Keratinocyte (primary cell): ENCODE data around the gene ACTL7B. TPM values are rescaled to one million over a fixed set of nuclear protein-coding genes. Genes with fewer than 3 reads are reported as not detected.

ENCODE experiments used
- DNase-seq: peaks from one replicate; pipeline ENCODE4 v3.0.0-alpha.2; 2011; ENCODE audit warnings: low read depth, missing footprints, low spot score
- FAIRE-seq: peaks from 2 replicates; lab custom pipeline; 2011; peaks lifted over from hg19 to GRCh38; lab: Jason Lieb, UNC
- H2AFZ ChIP-seq: 2 replicates; pipeline ENCODE4 v1.6.0; 2012; ENCODE audit warnings: low read length, control low read depth, inconsistent platforms; ENCODE audit not compliant: control insufficient read depth
- H3K27ac ChIP-seq: 2 replicates; pipeline ENCODE4 v1.5.1; 2011; ENCODE audit warnings: low read length; ENCODE audit not compliant: control insufficient read depth, insufficient read depth
- H3K27me3 ChIP-seq: 3 replicates; pipeline ENCODE4 v1.6.0; 2011; ENCODE audit warnings: low read length; ENCODE audit not compliant: control insufficient read depth, insufficient read depth; ENCODE audit errors: extremely low read depth
- H3K36me3 ChIP-seq, 2 experiments: 2 replicates in 1 of 2; 3 replicates in 1 of 2; pipeline ENCODE4 v1.5.1; 2011; ENCODE audit warnings: low read length in 2 of 2, mild to moderate bottlenecking in 1 of 2; ENCODE audit not compliant: control insufficient read depth in 2 of 2, insufficient read depth in 2 of 2; ENCODE audit errors: extremely low read depth in 1 of 2
- H3K4me1 ChIP-seq: 3 replicates; pipeline ENCODE4 v1.5.1; 2011; ENCODE audit warnings: low read length; ENCODE audit not compliant: control insufficient read depth, insufficient read depth; ENCODE audit errors: extremely low read depth
- H3K4me2 ChIP-seq: 3 replicates; pipeline ENCODE4 v1.6.0; 2011; ENCODE audit warnings: low read depth, low read length; ENCODE audit not compliant: control insufficient read depth, insufficient read depth; ENCODE audit errors: extremely low read depth
- H3K4me3 ChIP-seq, 3 experiments: fragments of 200-600 bp in 1 of 3; sonication (generic) in 1 of 3; 2 replicates in 2 of 3; 3 replicates in 1 of 3; pipeline ENCODE4 v1.5.1; 2011 to 2016; ENCODE audit warnings: low read length in 3 of 3, mild to moderate bottlenecking in 3 of 3, control low read depth in 2 of 3, inconsistent platforms in 1 of 3, low read depth in 1 of 3, mixed read lengths in 1 of 3, mixed run types in 1 of 3, moderate library complexity in 1 of 3; ENCODE audit not compliant: control insufficient read depth in 2 of 3, insufficient read depth in 2 of 3; ENCODE audit errors: extremely low read depth in 1 of 3
- H3K79me2 ChIP-seq: 2 replicates; pipeline ENCODE4 v1.6.0; 2012; ENCODE audit warnings: low read length; ENCODE audit not compliant: control insufficient read depth, insufficient read depth
- H3K9ac ChIP-seq: 3 replicates; pipeline ENCODE4 v1.6.0; 2011; ENCODE audit warnings: low read length; ENCODE audit not compliant: control insufficient read depth, insufficient read depth; ENCODE audit errors: extremely low read depth
- H3K9me1 ChIP-seq: 3 replicates; pipeline ENCODE4 v1.6.0; 2011; ENCODE audit warnings: low read length; ENCODE audit not compliant: control insufficient read depth, insufficient read depth; ENCODE audit errors: extremely low read depth
- H3K9me3 ChIP-seq: 2 replicates; pipeline ENCODE4 v1.5.1; 2012; ENCODE audit warnings: low read depth, low read length; ENCODE audit not compliant: control insufficient read depth
- H4K20me1 ChIP-seq: 3 replicates; pipeline ENCODE4 v1.6.0; 2011; ENCODE audit warnings: low read length; ENCODE audit not compliant: control insufficient read depth, insufficient read depth; ENCODE audit errors: extremely low read depth
- EZH2 ChIP-seq: IDR thresholded peaks from one replicate; pipeline ENCODE4 v1.6.1; 2012; ENCODE audit warnings: inconsistent platforms, mild to moderate bottlenecking, low read length, moderate library complexity
- dilution Hi-C: fragments of 300-500 bp; cut with MboI; formaldehyde crosslinking; loops from one replicate; pipeline ENCODE4 v1.7.0; 2020; ENCODE audit warnings: low sequenced_read_pairs; ENCODE audit not compliant: extremely low pct_ligation_motif_present
- polyA plus RNA-seq, 5 experiments: library from polyadenylated mRNA; depleted of rRNA in 3 of 5; stranded (reverse) in 3 of 5; stranded (forward) in 1 of 5; unstranded in 1 of 5; fragments of >200 nt; gene quantifications; 1 replicate in 1 of 5; 2 replicates in 3 of 5; 3 replicates in 1 of 5; pipeline versions ENCODE4 v1.2.1 to v1.2.3, GENCODE V29; 2011 to 2012; ENCODE audit warnings: missing spikeins in 2 of 5, low read depth in 1 of 5, low replicate concordance in 1 of 5
- TF ChIP-seq, protein P1 (sequence below), 3 experiments: IDR thresholded peaks in 1 of 3; conservative IDR thresholded peaks in 1 of 3; optimal IDR thresholded peaks in 1 of 3; 2 replicates in 2 of 3; 3 replicates in 1 of 3; pipeline versions ENCODE3 to v1.5.1; 2011; ENCODE audit warnings: low read length in 3 of 3, mild to moderate bottlenecking in 3 of 3, moderate library complexity in 2 of 3, control low read depth in 1 of 3, inconsistent platforms in 1 of 3; ENCODE audit not compliant: insufficient read depth in 2 of 3; ENCODE audit errors: extremely low read depth in 1 of 3

Gene ACTL7B
- polyA plus RNA-seq, 1 donor (not counting 4 experiments of a cell fraction or from before 2014, with no cell fraction given): not detected

DNA sequence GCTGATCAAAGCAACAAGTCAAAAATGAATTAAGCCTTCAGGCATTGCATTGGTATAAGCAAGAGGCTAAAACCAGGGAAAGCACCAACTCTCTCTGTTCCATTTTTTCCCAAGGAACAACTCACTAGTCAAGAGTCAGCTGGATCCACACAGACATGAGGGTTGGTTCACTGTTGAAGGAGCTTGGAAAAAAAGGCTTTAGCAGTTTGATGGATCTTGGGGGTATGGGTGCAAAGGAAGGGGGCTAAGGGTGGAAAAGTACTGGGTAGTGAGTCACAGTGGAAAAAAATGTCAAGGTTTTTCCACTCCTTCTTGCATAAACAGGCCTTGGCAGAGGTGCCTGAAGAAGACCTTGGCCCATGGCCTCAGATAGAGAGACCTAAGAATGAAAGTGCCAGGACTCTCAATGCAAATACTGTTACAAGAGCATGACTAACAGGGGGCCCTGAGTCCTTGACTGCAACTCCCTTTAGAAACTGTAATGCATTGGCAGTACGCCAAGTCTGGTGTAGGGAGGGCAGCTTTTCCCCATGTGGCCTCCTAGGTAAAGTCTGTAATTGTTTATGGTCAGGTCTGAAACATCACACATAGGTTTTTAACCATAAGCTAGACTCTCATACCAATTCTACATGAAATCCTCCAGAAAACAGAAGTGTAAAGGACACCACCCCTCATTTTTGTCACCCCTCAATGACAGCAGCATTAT, 30.0 kb upstream of the ACTL7B start:
- H3K9me1 ChIP-seq: no peaks in the 10 kb centered on the region
- H3K27me3 ChIP-seq: no peaks in the 10 kb centered on the region
- H4K20me1 ChIP-seq: no peaks in the 10 kb centered on the region
- peaks cover 13% of the 10 kb centered on the region for H3K4me1 ChIP-seq
- dilution Hi-C loops: no loop called here
- peak overlapping the region; percentile 15 for H3K27ac ChIP-seq
- H3K79me2 ChIP-seq: no peaks in the 10 kb centered on the region
- no peak for TF ChIP-seq EZH2
- TF ChIP-seq, protein P1, sequence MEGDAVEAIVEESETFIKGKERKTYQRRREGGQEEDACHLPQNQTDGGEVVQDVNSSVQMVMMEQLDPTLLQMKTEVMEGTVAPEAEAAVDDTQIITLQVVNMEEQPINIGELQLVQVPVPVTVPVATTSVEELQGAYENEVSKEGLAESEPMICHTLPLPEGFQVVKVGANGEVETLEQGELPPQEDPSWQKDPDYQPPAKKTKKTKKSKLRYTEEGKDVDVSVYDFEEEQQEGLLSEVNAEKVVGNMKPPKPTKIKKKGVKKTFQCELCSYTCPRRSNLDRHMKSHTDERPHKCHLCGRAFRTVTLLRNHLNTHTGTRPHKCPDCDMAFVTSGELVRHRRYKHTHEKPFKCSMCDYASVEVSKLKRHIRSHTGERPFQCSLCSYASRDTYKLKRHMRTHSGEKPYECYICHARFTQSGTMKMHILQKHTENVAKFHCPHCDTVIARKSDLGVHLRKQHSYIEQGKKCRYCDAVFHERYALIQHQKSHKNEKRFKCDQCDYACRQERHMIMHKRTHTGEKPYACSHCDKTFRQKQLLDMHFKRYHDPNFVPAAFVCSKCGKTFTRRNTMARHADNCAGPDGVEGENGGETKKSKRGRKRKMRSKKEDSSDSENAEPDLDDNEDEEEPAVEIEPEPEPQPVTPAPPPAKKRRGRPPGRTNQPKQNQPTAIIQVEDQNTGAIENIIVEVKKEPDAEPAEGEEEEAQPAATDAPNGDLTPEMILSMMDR (optimal IDR thresholded peaks at IDR 0.05 in 1 of 3, IDR thresholded peaks at IDR 0.05 in 1 of 3, conservative IDR thresholded peaks at IDR 0.05 in 1 of 3; ENCODE audit: extremely low read depth in 1 of 3, insufficient read depth in 2 of 3, low read length in 3 of 3): no peak
- H3K4me3 ChIP-seq: no peak overlapping the region
- no peaks in the 10 kb centered on the region for H3K9me3 ChIP-seq
- no peak overlapping the region for H2AFZ ChIP-seq
- peaks cover 10 to 21% of the 10 kb centered on the region in 2 experiments for H3K36me3 ChIP-seq
- H3K9ac ChIP-seq: no peak overlapping the region
- no peak overlapping the region for H3K4me2 ChIP-seq
- DNase-seq (peak; percentile 38), FAIRE-seq (peak; percentile 69)

DNA sequence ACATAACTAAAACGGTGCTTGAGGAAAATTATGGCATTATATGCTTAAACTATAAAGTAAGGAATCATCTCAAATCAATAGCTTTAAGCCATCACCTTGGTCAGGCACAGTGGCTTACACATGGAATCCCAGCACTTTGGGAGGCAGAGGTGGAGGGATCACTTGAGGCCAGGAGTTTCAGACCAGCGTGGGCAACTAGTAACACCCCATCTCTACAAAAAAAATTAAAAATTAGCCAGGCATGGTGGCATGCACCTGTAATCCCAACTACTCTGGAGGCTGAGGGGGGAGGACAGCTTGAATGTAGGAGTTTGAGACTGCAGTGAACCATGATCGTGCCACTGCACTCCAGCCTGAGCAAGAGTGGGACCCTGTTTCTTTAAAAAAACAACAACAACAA, 28.9 kb upstream of the ACTL7B start:
- Histone ChIP-seq H3K4me3 (no peak overlapping the region), H3K36me3 (peaks cover 13 to 20% of the 10 kb centered on the region in 2 experiments), H3K27me3 (no peaks in the 10 kb centered on the region), H3K9me3 (no peaks in the 10 kb centered on the region), H3K4me2 (no peak overlapping the region), H3K9ac (no peak overlapping the region), H3K4me1 (peaks cover 13% of the 10 kb centered on the region), H3K9me1 (no peaks in the 10 kb centered on the region), H3K79me2 (no peaks in the 10 kb centered on the region), H4K20me1 (no peaks in the 10 kb centered on the region), H3K27ac (no peak overlapping the region), H2AFZ (no peak overlapping the region)
- no peak for FAIRE-seq
- no peak for DNase-seq
- no peak for TF ChIP-seq EZH2
- TF ChIP-seq, protein P1 (optimal IDR thresholded peaks at IDR 0.05 in 1 of 3, IDR thresholded peaks at IDR 0.05 in 1 of 3, conservative IDR thresholded peaks at IDR 0.05 in 1 of 3; ENCODE audit: extremely low read depth in 1 of 3, insufficient read depth in 2 of 3, low read length in 3 of 3): no peak
- dilution Hi-C loops: no loop called here
